Colonic mucosa (tissue), 4 donors: Measurements from ENCODE around the gene PSMB8. TPM values are rescaled to one million over a fixed set of nuclear protein-coding genes. Genes with fewer than 3 reads are reported as not detected.
A peak's percentile ranks its signal among the peaks of the same experiment; 100 is the strongest.

Source experiments
- DNase-seq: peaks from one replicate; pipeline ENCODE4 v3.0.0-alpha.2; 2020
- H3K27ac ChIP-seq: fragments of 200-600 bp; one replicate; pipeline ENCODE4 v1.8.0; 2021
- H3K27me3 ChIP-seq: fragments of 200-600 bp; one replicate; pipeline ENCODE4 v1.8.0; 2021
- H3K36me3 ChIP-seq: fragments of 200-600 bp; one replicate; pipeline ENCODE4 v1.8.0; 2021
- H3K4me1 ChIP-seq: fragments of 200-600 bp; one replicate; pipeline ENCODE4 v1.8.0; 2021; ENCODE audit warnings: mild to moderate bottlenecking
- H3K4me3 ChIP-seq: fragments of 200-600 bp; one replicate; pipeline ENCODE4 v1.8.0; 2021
- H3K9ac ChIP-seq, 2 donors: one replicate each; pipeline ENCODE4 v1.7.0; 2013; ENCODE audit warnings: control low read depth in 2 of 2, low read depth in 2 of 2, low read length in 2 of 2
- H3K9me3 ChIP-seq: fragments of 200-600 bp; one replicate; pipeline ENCODE4 v1.8.0; 2021
- intact Hi-C: fragments of 100-400 bp; cut with DNase I; formaldehyde crosslinking; loops from one replicate; pipeline ENCODE4 v1.14.1; 2022
- total RNA-seq, 2 donors: library from RNA; stranded (reverse); fragmentation: NEBNext Ultra II Directional in 1 of 2; extraction: Animal tissue kit (Norgen Biotek cat#: 25700) in 1 of 2; gene quantifications; one replicate each; pipeline ENCODE4 v1.2.1, GENCODE V29; 2021
- TF ChIP-seq, protein P1 (sequence below): fragments of 200-600 bp; IDR thresholded peaks from one replicate; pipeline ENCODE4 v1.8.0; 2022; ENCODE audit warnings: antibody characterized with exemption, mild to moderate bottlenecking
- donor health status: healthy.
- donor health status: DM: no; HTN: no; CAD: no.
- donor health status: DM: no; HTN: no; CAD: no.

Gene PSMB8
- total RNA-seq, 2 donors from 2014 or later: 152 to 154 TPM

DNA sequence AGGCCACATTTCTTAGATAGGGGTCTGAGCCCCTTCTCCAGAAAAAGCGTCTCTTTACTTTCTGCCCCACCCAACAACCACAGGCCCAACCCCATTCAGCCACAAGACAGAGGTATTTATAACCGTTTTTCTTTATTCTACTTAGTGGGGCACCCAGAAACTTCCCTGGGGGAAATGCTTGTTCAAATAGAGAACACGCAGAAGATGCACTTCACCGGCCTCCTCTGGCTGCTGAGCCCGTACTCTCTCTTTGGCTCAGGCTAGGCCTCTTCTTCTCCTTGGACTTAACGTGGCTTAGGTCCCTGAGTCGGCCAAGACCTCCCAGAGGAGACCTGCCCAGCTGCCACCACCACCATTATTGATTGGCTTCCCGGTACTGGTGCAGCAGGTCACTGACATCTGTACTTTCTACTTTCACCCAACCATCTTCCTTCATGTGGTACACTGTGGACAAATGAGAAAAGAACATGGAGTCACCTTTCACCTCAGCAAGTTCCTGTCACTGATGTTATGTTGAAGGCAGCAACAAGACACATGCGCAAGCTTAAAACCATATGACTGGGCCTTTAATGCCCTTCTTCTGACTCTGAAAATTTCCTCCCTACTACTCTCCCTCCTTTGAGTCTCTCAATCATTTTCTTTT is 3.1 kb downstream of the PSMB8 start:
- TF ChIP-seq, protein P1, sequence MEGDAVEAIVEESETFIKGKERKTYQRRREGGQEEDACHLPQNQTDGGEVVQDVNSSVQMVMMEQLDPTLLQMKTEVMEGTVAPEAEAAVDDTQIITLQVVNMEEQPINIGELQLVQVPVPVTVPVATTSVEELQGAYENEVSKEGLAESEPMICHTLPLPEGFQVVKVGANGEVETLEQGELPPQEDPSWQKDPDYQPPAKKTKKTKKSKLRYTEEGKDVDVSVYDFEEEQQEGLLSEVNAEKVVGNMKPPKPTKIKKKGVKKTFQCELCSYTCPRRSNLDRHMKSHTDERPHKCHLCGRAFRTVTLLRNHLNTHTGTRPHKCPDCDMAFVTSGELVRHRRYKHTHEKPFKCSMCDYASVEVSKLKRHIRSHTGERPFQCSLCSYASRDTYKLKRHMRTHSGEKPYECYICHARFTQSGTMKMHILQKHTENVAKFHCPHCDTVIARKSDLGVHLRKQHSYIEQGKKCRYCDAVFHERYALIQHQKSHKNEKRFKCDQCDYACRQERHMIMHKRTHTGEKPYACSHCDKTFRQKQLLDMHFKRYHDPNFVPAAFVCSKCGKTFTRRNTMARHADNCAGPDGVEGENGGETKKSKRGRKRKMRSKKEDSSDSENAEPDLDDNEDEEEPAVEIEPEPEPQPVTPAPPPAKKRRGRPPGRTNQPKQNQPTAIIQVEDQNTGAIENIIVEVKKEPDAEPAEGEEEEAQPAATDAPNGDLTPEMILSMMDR: no peak
- H3K4me3 ChIP-seq: no peak overlapping the region
- H3K9me3 ChIP-seq: no peaks in the 10 kb centered on the region
- DNase-seq: no peak
- no peak overlapping the region for H3K27ac ChIP-seq
- no peaks in the 10 kb centered on the region for H3K27me3 ChIP-seq
- H3K4me1 ChIP-seq: peaks cover 14% of the 10 kb centered on the region
- no peaks in the 10 kb centered on the region for H3K36me3 ChIP-seq
- H3K9ac ChIP-seq: no peak overlapping the region
- intact Hi-C loops: no loop called here

- peak overlapping the region; percentile 94 for H3K27ac ChIP-seq
- intact Hi-C loops: loop anchor here (2.0 to 5.0 kb wide), 2 partner anchors 15 to 33 kb away; partner anchors contain the start of gene PSMB9
Measured at GRCh38 chr6:32839356-32839755, 4.5 kb downstream of the PSMB8 start.

GRCh38 chr6:32838114-32838958 is 5.5 kb downstream of the PSMB8 start, which contains the start of gene TAP2:
Gene TAP2, minus strand, starts transcription at chr6:32838739. Its CDS starts 506 bp downstream, at chr6:32838233.
- H3K36me3 ChIP-seq: no peaks in the 10 kb centered on the region
- H3K9ac ChIP-seq: peak within 1 kb of the TSS; percentile 70 to 71
- TF ChIP-seq, protein P1: peak; percentile 98
- peak within 1 kb of the TSS; percentile 60 for H3K4me3 ChIP-seq
- H3K27ac ChIP-seq: peak within 1 kb of the TSS; percentile 94
- intact Hi-C loops: loop anchor here (2.0 to 5.0 kb wide), 2 partner anchors 16 to 34 kb away; partner anchors contain the start of gene PSMB9
- peak; percentile 99 for DNase-seq
- no peaks in the 10 kb centered on the region for H3K27me3 ChIP-seq
- no peaks in the 10 kb centered on the region for H3K9me3 ChIP-seq
- peaks cover 14% of the 10 kb centered on the region for H3K4me1 ChIP-seq

More at GRCh38 chr6:32839356-32839755, 4.5 kb downstream of the PSMB8 start:
- H3K36me3 ChIP-seq: no peaks in the 10 kb centered on the region
- H3K9me3 ChIP-seq: no peaks in the 10 kb centered on the region
- no peak overlapping the region for H3K4me3 ChIP-seq
- TF ChIP-seq, protein P1: no peak
- H3K27me3 ChIP-seq: no peaks in the 10 kb centered on the region
- no peak for DNase-seq
- peaks cover 14% of the 10 kb centered on the region for H3K4me1 ChIP-seq
- H3K9ac ChIP-seq: no peak overlapping the region

DNA sequence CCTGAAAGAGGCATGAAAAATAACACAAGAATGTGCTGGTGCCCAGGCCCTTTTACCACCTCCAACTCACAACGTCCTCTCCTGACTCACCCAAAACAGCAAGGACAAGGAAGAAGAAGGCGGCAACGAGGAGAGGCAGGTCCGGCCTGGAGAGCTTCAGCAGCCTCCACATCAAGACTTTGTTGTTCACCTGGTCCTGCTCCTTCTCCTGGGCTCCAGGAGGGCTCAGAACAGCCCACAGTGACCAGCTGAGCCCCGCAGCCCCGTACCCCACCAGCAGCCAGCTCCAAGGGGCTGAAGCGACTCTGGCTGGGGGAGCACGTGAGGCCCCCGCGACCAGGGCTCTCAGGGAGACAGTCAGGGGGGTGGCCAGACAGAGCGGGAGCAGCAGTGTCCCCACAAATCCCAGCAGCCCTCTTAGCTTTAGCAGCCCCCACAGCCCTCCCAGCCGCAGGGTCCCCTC is 6.2 kb downstream of the PSMB8 start:
- H3K27ac ChIP-seq: peak overlapping the region; percentile 94
- no peaks in the 10 kb centered on the region for H3K9me3 ChIP-seq
- H3K27me3 ChIP-seq: no peaks in the 10 kb centered on the region
- peak overlapping the region; percentile 70 to 71 for H3K9ac ChIP-seq
- H3K4me1 ChIP-seq: peaks cover 11% of the 10 kb centered on the region
- peak overlapping the region; percentile 60 for H3K4me3 ChIP-seq
- no peak for DNase-seq
- intact Hi-C loops: loop anchor here (2.0 to 5.0 kb wide), 2 partner anchors 17 to 35 kb away; partner anchors contain the start of gene PSMB9
- no peaks in the 10 kb centered on the region for H3K36me3 ChIP-seq
- TF ChIP-seq, protein P1: no peak

DNA sequence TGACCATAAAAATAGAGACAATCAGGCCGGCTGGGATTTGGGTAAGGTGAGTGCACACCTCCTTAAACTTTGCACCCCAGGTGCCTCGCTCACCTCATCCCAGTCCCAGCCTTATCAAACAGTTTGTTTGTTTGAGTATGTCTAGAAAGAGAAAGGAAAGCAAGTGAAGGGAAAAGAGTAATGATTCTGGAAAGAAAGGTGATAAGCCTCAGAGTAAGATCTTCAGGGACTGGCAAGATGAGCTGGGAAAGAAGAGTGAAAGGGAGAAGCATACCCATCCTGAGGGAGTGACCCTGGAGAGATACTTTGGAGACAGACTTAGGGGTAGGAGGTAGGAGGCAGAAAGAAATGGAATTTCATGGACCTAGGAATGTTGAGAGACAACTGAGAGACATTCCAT is 7.0 kb downstream of the PSMB8 start:
- H3K9me3 ChIP-seq: no peaks in the 10 kb centered on the region
- H3K36me3 ChIP-seq: no peaks in the 10 kb centered on the region
- peaks cover 6% of the 10 kb centered on the region for H3K4me1 ChIP-seq
- TF ChIP-seq, protein P1: no peak
- H3K27me3 ChIP-seq: no peaks in the 10 kb centered on the region
- no peak for DNase-seq
- no peak overlapping the region for H3K9ac ChIP-seq
- no peak overlapping the region for H3K4me3 ChIP-seq
- intact Hi-C loops: loop anchor here (5.0 kb wide), 1 partner anchor 35 kb away; no protein-coding TSS in a partner anchor
- no peak overlapping the region for H3K27ac ChIP-seq
